ENCODE measurements around the gene STAB1. TPM values are rescaled to one million over a fixed set of nuclear protein-coding genes. Genes with fewer than 3 reads are reported as not detected.

STAB1 gene
- total and polyA plus RNA-seq, 2 donors: 19.5 to 315 TPM

DNA sequence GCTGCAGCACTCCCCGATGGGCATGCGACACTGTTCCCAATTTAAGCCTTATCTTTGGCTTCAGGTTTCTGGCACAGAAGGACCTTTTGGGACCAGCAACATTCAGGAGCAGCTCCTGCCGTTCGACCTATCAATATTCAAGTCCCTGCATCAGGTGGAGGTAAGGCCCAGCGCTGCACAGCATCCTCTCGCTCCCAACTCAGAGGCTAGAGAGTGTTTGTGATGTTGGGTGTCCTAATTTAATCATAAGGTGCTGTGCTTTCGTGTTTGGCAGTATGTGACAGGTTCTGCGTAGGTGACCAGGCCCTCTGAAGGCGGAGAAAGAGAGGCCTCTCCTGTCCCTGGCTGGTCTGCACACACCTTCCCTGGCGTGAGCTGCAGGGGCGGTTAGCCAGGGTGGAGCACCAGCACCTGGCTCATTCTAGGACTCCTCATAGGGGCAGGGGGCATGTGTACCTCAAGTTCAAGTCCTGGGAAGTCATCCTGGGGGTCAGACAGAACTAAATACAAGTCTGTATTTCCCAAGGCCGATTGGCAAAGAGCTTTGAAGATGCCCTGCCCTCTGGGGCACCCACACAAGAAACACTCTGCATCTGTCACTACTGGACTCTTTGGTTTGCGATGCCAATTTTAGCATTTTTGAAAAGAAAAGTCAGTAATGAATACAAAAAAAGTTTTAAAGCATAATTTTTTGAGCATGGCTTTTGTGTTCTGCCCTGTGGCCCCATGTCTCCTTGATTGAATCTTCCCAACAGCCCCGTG lies 22.7 kb upstream of the STAB1 start:
- no peak overlapping the region for H3K27ac ChIP-seq (ENCODE audit: low read depth in 1 of 2, low read length in 1 of 2)
- H3K4me3 ChIP-seq (ENCODE audit: low read length in 2 of 2): no peak overlapping the region
- peaks cover 0 to 4% of the 10 kb centered on the region in 2 donors for H3K4me1 ChIP-seq (ENCODE audit: control insufficient read depth in 2 of 2, insufficient read depth in 2 of 2, low read length in 2 of 2)
- no peaks in the 10 kb centered on the region for H3K9me3 ChIP-seq (ENCODE audit: control insufficient read depth in 2 of 2, insufficient read depth in 1 of 2, low read length in 1 of 2)
- 86% methylated on average over 14 of the region's 14 CpGs for WGBS
- peaks cover 75 to 79% of the 10 kb centered on the region in 2 donors for H3K36me3 ChIP-seq (ENCODE audit: control insufficient read depth in 2 of 2, insufficient read depth in 2 of 2, low read length in 1 of 2)
- no peak for DNase-seq (ENCODE audit: low read depth in 6 of 9, low spot score in 9 of 9)
- no peaks in the 10 kb centered on the region for H3K27me3 ChIP-seq (ENCODE audit: control insufficient read depth in 2 of 2, insufficient read depth in 1 of 2, low read length in 1 of 2)

- WGBS: 96% methylated on average over 5 of the region's 5 CpGs
- H3K27me3 ChIP-seq (ENCODE audit: control insufficient read depth in 2 of 2, insufficient read depth in 1 of 2, low read length in 1 of 2): no peaks in the 10 kb centered on the region
- H3K36me3 ChIP-seq (ENCODE audit: control insufficient read depth in 2 of 2, insufficient read depth in 2 of 2, low read length in 1 of 2): peaks cover 79 to 80% of the 10 kb centered on the region in 2 donors
- H3K4me1 ChIP-seq (ENCODE audit: control insufficient read depth in 2 of 2, insufficient read depth in 2 of 2, low read length in 2 of 2): peaks cover 0 to 4% of the 10 kb centered on the region in 2 donors
- no peak overlapping the region for H3K4me3 ChIP-seq (ENCODE audit: low read length in 2 of 2)
- no peaks in the 10 kb centered on the region for H3K9me3 ChIP-seq (ENCODE audit: control insufficient read depth in 2 of 2, insufficient read depth in 1 of 2, low read length in 1 of 2)
- no peak overlapping the region for H3K27ac ChIP-seq (ENCODE audit: low read depth in 1 of 2, low read length in 1 of 2)
- DNase-seq (ENCODE audit: low read depth in 6 of 9, low spot score in 9 of 9): no peak
These were observed 22.1 kb upstream of the STAB1 start for GRCh38 chr3:52473026-52473425.

DNA sequence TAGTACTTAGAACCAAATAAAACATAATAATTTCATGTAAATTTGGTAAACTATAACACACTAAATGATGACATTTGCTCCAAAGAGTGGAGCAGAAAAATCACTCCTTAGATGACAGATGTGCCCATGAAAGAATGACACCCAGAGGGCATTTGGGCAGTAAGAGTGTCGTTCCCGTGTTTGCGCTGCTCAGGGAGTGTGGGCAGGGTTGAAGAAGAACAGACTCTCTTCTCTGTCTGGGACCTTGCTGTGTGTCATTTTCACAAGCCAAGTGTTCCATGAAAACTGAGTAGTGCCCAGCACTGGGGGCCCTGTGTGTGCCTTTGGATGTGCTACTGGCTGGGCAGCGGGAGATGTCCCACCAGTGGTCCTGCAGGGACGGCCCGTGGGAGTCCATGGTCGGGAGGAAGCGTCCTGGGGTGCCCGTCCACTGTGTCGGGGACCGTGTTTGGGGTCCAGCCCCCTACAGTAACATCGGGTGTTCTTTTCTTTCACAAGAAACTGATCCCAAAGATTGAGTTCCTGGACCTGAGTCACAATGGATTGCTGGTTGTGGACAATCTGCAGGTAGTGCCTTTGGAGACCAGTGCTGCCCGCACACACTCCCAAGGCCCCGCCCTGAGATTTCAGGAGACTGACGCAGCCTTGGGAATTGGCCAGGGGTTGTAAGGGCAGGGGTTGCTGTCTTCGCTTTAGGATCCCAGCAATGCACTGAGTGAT lies 17.9 kb upstream of the STAB1 start:
- Histone ChIP-seq H3K27ac (ENCODE audit: low read depth in 1 of 2, low read length in 1 of 2) (no peak overlapping the region), H3K4me1 (ENCODE audit: control insufficient read depth in 2 of 2, insufficient read depth in 2 of 2, low read length in 2 of 2) (peaks cover 0 to 4% of the 10 kb centered on the region in 2 donors)
- DNase-seq (ENCODE audit: low read depth in 6 of 9, low spot score in 9 of 9): no peak

DNA sequence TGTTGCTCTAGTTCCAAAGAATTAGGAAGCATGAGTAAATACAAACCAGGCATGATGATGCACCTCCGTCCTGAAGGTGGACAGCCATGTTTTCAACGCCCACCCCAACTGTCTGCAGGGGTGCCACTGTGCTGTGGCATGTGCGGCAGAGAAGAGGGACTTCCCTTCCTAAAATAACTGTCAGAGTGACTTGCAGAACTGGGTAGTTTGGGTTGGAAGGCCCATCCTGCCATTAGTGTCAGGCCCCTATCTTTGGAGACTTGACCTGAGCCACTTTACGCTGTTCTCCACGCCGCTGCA lies 17.4 kb upstream of the STAB1 start:
- H3K4me3 ChIP-seq (ENCODE audit: low read length in 2 of 2): no peak overlapping the region

More for the DNA sequence above, 17.9 kb upstream of the STAB1 start:
- H3K36me3 ChIP-seq (ENCODE audit: control insufficient read depth in 2 of 2, insufficient read depth in 2 of 2, low read length in 1 of 2): peaks cover 95% of the 10 kb centered on the region in 2 donors
- no peaks in the 10 kb centered on the region for H3K27me3 ChIP-seq (ENCODE audit: control insufficient read depth in 2 of 2, insufficient read depth in 1 of 2, low read length in 1 of 2)
- no peaks in the 10 kb centered on the region for H3K9me3 ChIP-seq (ENCODE audit: control insufficient read depth in 2 of 2, insufficient read depth in 1 of 2, low read length in 1 of 2)
- 99% methylated on average over 16 of the region's 16 CpGs for WGBS
- no peak overlapping the region for H3K4me3 ChIP-seq (ENCODE audit: low read length in 2 of 2)

GRCh38 chr3:52479037-52479876 lies 15.9 kb upstream of the STAB1 start:
- H3K9me3 ChIP-seq (ENCODE audit: control insufficient read depth in 2 of 2, insufficient read depth in 1 of 2, low read length in 1 of 2): no peaks in the 10 kb centered on the region
- no peaks in the 10 kb centered on the region for H3K27me3 ChIP-seq (ENCODE audit: control insufficient read depth in 2 of 2, insufficient read depth in 1 of 2, low read length in 1 of 2)
- no peak overlapping the region for H3K27ac ChIP-seq (ENCODE audit: low read depth in 1 of 2, low read length in 1 of 2)
- H3K36me3 ChIP-seq (ENCODE audit: control insufficient read depth in 2 of 2, insufficient read depth in 2 of 2, low read length in 1 of 2): peaks cover 87 to 91% of the 10 kb centered on the region in 2 donors
- WGBS: over 99% methylated on average over 7 of the region's 7 CpGs
- H3K4me3 ChIP-seq (ENCODE audit: low read length in 2 of 2): no peak overlapping the region
- H3K4me1 ChIP-seq (ENCODE audit: control insufficient read depth in 2 of 2, insufficient read depth in 2 of 2, low read length in 2 of 2): peaks cover 0 to 3% of the 10 kb centered on the region in 2 donors
- no peak for DNase-seq (ENCODE audit: low read depth in 6 of 9, low spot score in 9 of 9)

More for the DNA sequence above, 17.4 kb upstream of the STAB1 start:
- no peak for DNase-seq (ENCODE audit: low read depth in 6 of 9, low spot score in 9 of 9)
- peaks cover 0 to 4% of the 10 kb centered on the region in 2 donors for H3K4me1 ChIP-seq (ENCODE audit: control insufficient read depth in 2 of 2, insufficient read depth in 2 of 2, low read length in 2 of 2)
- peaks cover 95% of the 10 kb centered on the region in 2 donors for H3K36me3 ChIP-seq (ENCODE audit: control insufficient read depth in 2 of 2, insufficient read depth in 2 of 2, low read length in 1 of 2)
- 98% methylated on average over 6 of the region's 6 CpGs for WGBS
- H3K27me3 ChIP-seq (ENCODE audit: control insufficient read depth in 2 of 2, insufficient read depth in 1 of 2, low read length in 1 of 2): no peaks in the 10 kb centered on the region
- H3K27ac ChIP-seq (ENCODE audit: low read depth in 1 of 2, low read length in 1 of 2): no peak overlapping the region
- H3K9me3 ChIP-seq (ENCODE audit: control insufficient read depth in 2 of 2, insufficient read depth in 1 of 2, low read length in 1 of 2): no peaks in the 10 kb centered on the region

DNA sequence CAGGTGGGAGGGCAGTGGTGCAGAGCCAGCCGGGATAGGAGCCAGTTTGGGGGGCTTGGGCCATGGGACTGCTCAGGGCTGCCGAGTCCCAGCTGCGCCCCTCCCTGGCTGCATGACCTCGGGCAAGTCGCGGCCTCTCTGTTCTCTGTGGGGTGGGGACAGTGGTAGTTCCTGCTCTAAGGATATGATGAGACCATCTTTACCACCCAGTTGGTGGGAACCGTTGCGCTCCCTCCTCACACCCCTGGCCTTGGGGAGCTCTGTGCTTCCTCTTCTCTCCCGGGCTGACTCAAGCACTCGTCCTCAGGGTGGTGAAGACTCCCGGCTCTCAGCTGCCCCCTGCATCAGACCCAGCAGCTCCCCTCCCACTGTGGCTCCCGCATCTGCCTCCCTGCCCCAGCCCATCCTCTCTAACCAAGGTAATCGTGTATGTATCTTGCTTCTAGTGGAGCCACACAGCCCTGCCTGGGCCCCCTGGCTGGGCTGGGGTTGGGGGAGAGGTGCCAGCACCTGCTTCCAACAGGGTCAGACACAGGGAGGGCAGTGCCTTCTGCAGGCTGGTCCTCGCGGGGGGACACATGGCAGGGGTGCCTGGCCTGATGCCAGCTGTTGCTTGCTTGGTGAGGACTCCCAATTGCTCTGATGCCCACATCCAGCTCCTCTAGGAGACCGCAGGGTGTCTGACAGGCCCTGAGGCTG lies 15.1 kb upstream of the STAB1 start:
- Histone ChIP-seq H3K36me3 (ENCODE audit: control insufficient read depth in 2 of 2, insufficient read depth in 2 of 2, low read length in 1 of 2) (peaks cover 89 to 90% of the 10 kb centered on the region in 2 donors), H3K4me3 (ENCODE audit: low read length in 2 of 2) (no peak overlapping the region), H3K4me1 (ENCODE audit: control insufficient read depth in 2 of 2, insufficient read depth in 2 of 2, low read length in 2 of 2) (peaks cover 0 to 3% of the 10 kb centered on the region in 2 donors), H3K27me3 (ENCODE audit: control insufficient read depth in 2 of 2, insufficient read depth in 1 of 2, low read length in 1 of 2) (no peaks in the 10 kb centered on the region), H3K27ac (ENCODE audit: low read depth in 1 of 2, low read length in 1 of 2) (no peak overlapping the region), H3K9me3 (ENCODE audit: control insufficient read depth in 2 of 2, insufficient read depth in 1 of 2, low read length in 1 of 2) (no peaks in the 10 kb centered on the region)
- no peak for DNase-seq (ENCODE audit: low read depth in 6 of 9, low spot score in 9 of 9)
- whole genome bisulfite sequencing: 97% methylated on average over 16 of the region's 16 CpGs

DNA sequence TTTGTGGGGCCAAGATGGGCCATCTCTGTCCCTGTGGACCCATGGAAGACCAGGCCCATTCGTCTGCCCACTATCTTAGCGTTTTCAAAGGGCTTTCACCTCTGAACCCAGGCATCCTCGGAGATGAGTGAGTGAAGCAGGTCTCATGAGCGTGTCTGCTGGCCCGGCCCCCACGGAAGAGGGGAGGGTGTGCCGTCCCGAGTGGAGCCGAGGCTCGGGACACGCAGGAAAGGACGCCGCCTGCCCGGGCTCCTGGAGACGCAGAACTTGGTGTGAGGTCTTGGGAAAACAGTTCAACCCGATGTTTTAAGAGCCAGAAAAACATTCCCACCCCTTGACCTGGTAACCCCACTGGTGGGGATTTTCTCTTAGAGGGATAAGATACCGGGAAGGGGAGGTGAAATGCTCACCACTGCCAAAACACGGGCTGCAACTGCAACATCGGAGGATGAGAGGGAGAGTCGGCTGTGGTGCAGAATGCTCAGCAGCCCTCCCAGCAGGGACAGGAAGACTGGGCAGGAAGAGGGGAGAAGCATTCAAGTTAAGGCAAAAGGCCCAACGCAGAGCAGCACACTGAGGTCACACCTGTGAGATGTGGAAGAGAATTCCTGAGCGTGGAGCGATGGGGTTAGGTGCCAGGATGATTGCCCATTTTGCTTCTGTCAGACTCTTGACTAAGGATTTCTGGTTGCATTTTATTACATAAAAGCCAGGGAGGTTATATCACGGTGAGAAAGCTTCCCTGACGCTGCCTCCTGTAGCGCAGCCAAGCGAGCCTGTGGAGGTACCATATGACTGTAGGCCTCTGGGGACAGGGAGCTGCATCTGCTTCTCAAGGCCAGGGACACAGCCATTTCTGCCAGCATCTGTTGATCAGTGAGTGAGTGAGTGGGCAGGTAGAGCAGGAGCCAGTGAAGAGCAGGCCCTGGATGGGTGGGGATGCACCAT lies 14.1 kb upstream of the STAB1 start:
- no peak for DNase-seq (ENCODE audit: low read depth in 6 of 9, low spot score in 9 of 9)
- no peak overlapping the region for H3K4me3 ChIP-seq (ENCODE audit: low read length in 2 of 2)
- H3K4me1 ChIP-seq (ENCODE audit: control insufficient read depth in 2 of 2, insufficient read depth in 2 of 2, low read length in 2 of 2): peaks cover 0 to 3% of the 10 kb centered on the region in 2 donors
- no peaks in the 10 kb centered on the region for H3K27me3 ChIP-seq (ENCODE audit: control insufficient read depth in 2 of 2, insufficient read depth in 1 of 2, low read length in 1 of 2)
- H3K36me3 ChIP-seq (ENCODE audit: control insufficient read depth in 2 of 2, insufficient read depth in 2 of 2, low read length in 1 of 2): peaks cover 88 to 90% of the 10 kb centered on the region in 2 donors
- no peaks in the 10 kb centered on the region for H3K9me3 ChIP-seq (ENCODE audit: control insufficient read depth in 2 of 2, insufficient read depth in 1 of 2, low read length in 1 of 2)
- 97% methylated on average over 27 of the region's 27 CpGs for WGBS
- no peak overlapping the region for H3K27ac ChIP-seq (ENCODE audit: low read depth in 1 of 2, low read length in 1 of 2)

All from thymus (tissue), 11 donors.